ENCODE results near the gene MORF4L1. TPM values are rescaled to one million over a fixed set of nuclear protein-coding genes. Genes with fewer than 3 reads are reported as not detected.
A peak's percentile ranks its signal among the peaks of the same experiment; 100 is the strongest.
"Not testable (repeated sequence)": the region's sequence is repeated elsewhere in the genome, so short reads cannot be mapped to it uniquely, and the experiment has no call there.

Gene MORF4L1
- total RNA-seq, 4 donors from 2014 or later: 118 to 178 (median 141) TPM

DNA sequence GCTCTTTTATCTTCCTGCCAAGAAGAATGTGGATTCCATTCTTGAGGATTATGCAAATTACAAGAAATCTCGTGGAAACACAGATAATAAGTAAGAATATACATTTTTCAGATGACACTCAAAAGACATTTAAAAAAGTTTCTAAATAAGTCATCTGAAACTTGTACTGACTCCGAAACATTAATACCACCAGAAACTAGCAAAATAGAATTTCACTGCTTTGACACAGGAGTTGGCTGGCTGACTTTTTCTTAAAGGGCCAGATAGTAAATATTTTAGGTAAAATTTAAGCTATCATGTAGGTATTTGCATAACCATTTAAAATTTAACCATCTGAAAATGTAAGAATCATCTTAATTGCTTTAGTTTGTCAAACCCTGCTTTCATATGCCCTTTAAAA is 20.8 kb downstream of the MORF4L1 start:
- TF ChIP-seq, protein P1, sequence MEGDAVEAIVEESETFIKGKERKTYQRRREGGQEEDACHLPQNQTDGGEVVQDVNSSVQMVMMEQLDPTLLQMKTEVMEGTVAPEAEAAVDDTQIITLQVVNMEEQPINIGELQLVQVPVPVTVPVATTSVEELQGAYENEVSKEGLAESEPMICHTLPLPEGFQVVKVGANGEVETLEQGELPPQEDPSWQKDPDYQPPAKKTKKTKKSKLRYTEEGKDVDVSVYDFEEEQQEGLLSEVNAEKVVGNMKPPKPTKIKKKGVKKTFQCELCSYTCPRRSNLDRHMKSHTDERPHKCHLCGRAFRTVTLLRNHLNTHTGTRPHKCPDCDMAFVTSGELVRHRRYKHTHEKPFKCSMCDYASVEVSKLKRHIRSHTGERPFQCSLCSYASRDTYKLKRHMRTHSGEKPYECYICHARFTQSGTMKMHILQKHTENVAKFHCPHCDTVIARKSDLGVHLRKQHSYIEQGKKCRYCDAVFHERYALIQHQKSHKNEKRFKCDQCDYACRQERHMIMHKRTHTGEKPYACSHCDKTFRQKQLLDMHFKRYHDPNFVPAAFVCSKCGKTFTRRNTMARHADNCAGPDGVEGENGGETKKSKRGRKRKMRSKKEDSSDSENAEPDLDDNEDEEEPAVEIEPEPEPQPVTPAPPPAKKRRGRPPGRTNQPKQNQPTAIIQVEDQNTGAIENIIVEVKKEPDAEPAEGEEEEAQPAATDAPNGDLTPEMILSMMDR (IDR thresholded peaks at IDR 0.05): no peak
- TF ChIP-seq POLR2A (IDR thresholded peaks at IDR 0.05): no peak
- intact Hi-C loops (cut with DNase I; ENCODE audit: low total_unique reads): no loop called here
- WGBS, 2 donors: 70 to 74% methylated on average over 2 of the region's 2 CpGs
- no peak for DNase-seq (ENCODE audit: low spot score in 2 of 2)
- H3K4me3 ChIP-seq (ENCODE audit: low read depth, poor library complexity, severe bottlenecking): no peak overlapping the region

DNA sequence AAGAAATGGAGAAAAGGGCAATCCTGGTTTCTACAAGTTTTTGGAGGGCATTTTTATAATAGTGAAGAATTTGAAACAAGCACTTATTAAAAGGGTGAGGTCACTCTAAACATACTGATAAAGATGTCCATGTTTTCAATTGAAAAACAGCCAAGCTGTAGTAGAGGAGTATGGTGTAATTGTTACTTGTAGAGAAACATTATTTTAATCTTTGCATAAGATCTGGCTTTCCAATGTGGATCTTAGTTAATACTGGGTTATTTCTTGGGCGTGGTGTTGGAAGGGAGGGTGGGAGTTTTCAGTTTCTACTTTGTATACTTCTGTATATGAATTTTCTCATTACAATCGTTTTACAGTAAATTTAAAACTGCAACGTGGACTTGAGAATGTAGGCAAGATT is 22.8 kb downstream of the MORF4L1 start:
- intact Hi-C loops (cut with DNase I; ENCODE audit: low total_unique reads): no loop called here
- WGBS, 2 donors: 84% methylated on average over 3 of the region's 3 CpGs
- DNase-seq (ENCODE audit: low spot score in 2 of 2): no peak
- TF ChIP-seq, protein P1 (IDR thresholded peaks at IDR 0.05): no peak
- no peak for TF ChIP-seq POLR2A (IDR thresholded peaks at IDR 0.05)
- no peak overlapping the region for H3K4me3 ChIP-seq (ENCODE audit: low read depth, poor library complexity, severe bottlenecking)

DNA sequence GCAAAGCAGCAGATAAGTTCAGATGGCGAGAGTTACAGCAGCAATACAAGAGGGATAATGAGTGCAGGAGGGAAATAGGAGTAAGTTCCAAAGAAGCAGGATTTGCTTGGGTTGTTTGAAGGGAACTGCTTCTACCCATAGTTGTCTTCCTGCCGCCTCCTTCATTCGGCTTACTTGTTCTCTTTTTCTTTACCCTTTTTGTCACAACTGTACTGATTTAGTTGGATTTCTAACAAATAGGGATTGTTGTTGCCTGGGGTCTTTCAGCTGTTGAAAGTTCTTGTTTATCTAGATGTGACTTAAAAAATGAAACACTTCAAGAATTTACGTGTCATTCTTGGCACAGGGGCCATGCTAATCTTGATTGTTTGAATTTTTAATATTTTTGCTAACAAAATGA is 25.9 kb downstream of the MORF4L1 start:
- no peak overlapping the region for H3K4me3 ChIP-seq (ENCODE audit: low read depth, poor library complexity, severe bottlenecking)
- TF ChIP-seq, protein P1 (IDR thresholded peaks at IDR 0.05): no peak
- TF ChIP-seq POLR2A (IDR thresholded peaks at IDR 0.05): no peak
- intact Hi-C loops (cut with DNase I; ENCODE audit: low total_unique reads): no loop called here
- DNase-seq (ENCODE audit: low spot score in 2 of 2): no peak
- WGBS, 2 donors: 79 to 84% methylated on average over 4 of the region's 4 CpGs

GRCh38 chr15:78900819-78901533 is 28.3 kb downstream of the MORF4L1 start:
- DNase-seq (ENCODE audit: low spot score in 2 of 2); H3K4me3 ChIP-seq (ENCODE audit: low read depth, poor library complexity, severe bottlenecking); intact Hi-C loops (cut with DNase I; ENCODE audit: low total_unique reads): not testable (repeated sequence)
- WGBS, 2 donors: 94 to 95% methylated on average over 14 of the region's 14 CpGs

- H3K4me3 ChIP-seq (ENCODE audit: low read depth, poor library complexity, severe bottlenecking): not testable (repeated sequence)
- 77 to 80% methylated on average over 13 of the region's 13 CpGs for whole genome bisulfite sequencing, 2 donors
Observed at GRCh38 chr15:78902281-78903032, 29.8 kb downstream of the MORF4L1 start.

GRCh38 chr15:78904599-78905358 is 32.1 kb downstream of the MORF4L1 start:
- intact Hi-C loops (cut with DNase I; ENCODE audit: low total_unique reads): no loop called here
- H3K4me3 ChIP-seq (ENCODE audit: low read depth, poor library complexity, severe bottlenecking): no peak overlapping the region
- 83% methylated on average over 6 of the region's 6 CpGs for WGBS, 2 donors
- no peak for DNase-seq (ENCODE audit: low spot score in 2 of 2)
- TF ChIP-seq, protein P1 (IDR thresholded peaks at IDR 0.05): no peak
- TF ChIP-seq POLR2A (IDR thresholded peaks at IDR 0.05): no peak

More at GRCh38 chr15:78902281-78903032, 29.8 kb downstream of the MORF4L1 start:
- peak in 1 of 2 donors; percentile 66 for DNase-seq (ENCODE audit: low spot score in 2 of 2)
- intact Hi-C loops (cut with DNase I; ENCODE audit: low total_unique reads): not testable (repeated sequence)
